Measurements from ENCODE around the gene ATP9B.
"Not testable (repeated sequence)": the region's sequence is repeated elsewhere in the genome, so short reads cannot be mapped to it uniquely, and the experiment has no call there.

Gene ATP9B

DNA sequence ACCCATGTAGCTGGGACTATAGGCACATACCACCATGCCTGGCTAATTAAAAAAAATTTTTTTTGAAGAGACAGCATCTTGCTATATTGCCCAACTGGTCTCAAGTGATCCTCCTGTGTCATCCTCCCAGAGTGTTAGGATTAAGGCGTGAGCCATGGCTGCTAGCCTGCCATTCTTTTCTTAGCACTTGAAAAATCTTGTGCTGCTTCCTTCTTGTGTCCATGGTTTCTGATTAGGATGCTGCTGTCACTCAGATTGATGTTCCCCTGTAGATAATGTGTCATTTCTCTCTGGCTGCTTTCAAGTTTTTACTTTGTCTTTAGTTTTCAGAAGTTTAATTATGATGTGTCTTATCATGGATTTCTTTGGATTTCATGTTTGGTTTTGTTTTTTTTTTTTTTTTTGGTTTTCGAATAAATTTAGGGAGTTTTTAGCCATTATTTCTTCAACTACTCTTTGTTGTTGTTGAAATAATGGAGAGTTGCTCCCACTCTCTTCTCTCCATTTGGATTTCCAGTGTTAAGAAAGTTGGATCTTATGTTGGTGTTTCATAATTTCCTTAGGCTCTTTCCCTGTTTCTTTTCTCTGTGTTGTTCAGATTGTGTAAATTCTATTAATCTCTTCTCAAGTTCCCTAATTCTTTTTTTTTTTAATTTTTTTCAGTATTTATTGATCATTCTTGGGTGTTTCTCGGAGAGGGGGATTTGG lies 2.5 kb downstream of the ATP9B start:
- no peak for DNase-seq (ENCODE audit: low spot score)

DNA sequence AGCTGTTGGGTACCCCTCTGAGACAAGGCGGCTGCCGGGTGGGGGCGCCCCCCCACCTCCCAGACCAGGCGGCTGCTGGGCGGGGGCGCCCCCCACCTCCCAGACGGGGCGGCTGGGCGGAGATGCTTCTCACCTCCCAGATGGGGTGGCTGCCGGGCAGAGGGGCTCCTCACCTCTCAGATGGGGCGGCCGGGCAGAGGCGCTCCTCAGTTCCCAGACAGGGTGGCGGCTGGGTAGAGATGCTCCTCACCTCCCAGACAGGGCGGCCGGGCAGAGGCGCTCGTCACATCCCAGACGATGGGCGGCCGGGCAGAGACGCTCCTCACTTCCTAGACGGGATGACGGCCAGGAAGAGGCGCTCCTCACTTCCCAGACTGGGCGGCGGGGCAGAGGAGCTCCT lies 3.5 kb downstream of the ATP9B start:
- not testable (repeated sequence) for DNase-seq (ENCODE audit: low spot score)

DNA sequence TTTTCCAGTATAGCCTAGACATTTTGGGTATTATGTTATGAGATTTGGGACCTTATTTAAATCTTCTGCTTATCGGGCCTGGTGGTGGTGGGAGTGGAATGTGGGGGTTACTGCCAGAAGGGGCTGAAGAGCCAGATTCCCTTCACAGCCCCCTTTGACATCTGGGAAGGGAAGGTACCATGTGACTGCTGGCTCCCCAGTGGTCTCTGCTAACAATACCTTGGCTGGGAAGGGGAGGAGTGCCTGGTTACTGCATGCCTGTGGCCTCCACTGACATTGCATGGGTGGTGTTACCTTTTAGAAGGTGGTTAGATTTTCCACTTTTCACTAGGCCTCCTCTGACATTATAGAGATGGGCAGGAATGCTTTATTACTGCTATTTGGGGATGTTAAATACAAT lies 8.0 kb downstream of the ATP9B start:
- no peak for DNase-seq (ENCODE audit: low spot score)

DNA sequence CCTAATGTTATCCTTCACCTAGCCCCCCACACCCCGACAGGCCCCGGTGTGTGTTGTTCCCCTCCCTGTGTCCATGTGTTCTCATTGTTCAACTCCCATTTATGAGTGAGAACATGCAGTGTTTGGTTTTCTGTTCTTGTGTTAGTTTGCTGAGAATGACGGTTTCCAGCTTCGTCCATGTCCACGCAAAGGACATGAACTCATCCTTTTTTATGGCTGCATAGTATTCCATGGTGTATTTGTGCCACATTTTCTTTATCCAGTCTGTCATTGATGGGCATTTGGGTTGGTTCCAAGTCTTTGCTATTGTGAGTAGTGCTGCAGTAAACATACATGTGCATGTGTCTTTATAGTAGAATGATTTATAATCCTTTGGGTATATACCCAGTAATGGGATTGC lies 9.6 kb downstream of the ATP9B start:
- DNase-seq (ENCODE audit: low spot score) = not testable (repeated sequence)

DNA sequence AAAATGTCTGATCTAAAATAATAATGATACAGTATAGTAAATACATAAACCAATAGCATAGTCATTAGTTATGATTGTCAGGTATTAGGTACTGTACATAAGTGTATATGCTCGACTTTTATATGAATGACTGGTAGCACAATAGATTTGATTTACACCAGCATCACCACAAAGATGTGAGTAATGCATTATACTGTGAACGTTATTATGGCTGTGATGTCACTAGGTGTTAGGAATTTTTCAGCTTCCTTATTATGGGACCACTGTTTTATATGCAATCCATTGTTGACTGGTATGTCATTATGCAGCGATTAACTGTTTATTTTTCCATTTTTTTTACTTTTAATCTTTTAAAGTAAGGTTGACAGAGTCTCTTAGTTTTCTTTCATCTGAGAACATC lies 23.7 kb downstream of the ATP9B start:
- no peak for DNase-seq (ENCODE audit: low spot score)

DNA sequence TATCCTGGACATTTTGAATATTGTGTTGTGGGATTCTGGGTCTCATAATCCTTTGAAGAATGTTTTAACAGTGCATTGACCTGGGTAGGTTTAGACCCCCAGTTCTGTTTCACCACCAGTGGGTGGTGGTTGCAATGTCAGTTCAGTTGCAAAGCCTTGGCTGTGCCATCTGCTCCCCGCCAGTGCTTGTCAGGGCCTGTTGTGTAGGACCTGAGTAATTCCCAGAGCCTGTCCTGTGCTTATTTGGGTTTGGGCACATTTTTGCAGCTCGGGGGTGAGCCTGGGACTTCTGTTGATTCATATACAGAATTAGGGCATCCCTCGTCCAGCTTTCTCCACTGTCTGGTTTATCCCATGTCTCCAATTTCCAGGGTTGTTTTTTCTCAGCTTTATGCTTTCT lies 24.8 kb downstream of the ATP9B start:
- no peak for DNase-seq (ENCODE audit: low spot score)

DNA sequence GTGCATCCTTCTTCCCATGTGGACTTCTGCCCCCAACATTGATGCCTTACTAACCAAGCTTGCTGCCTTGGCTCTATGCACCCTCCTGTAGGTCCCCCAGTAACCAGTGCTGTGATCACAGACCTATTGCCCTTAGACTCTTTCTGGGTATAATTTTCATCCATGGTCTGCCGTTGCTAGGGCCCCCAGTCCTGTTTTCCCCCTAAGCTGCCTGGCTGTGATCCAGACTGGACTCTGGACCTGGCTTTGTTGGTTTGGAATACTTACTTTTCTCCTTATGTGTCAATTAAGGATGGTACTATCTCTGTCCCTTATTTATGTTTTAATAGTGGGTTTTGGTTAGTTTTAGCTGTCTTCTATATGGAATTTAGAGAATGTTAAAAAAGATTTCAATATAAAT lies 26.0 kb downstream of the ATP9B start:
- DNase-seq (ENCODE audit: low spot score) = no peak

DNA sequence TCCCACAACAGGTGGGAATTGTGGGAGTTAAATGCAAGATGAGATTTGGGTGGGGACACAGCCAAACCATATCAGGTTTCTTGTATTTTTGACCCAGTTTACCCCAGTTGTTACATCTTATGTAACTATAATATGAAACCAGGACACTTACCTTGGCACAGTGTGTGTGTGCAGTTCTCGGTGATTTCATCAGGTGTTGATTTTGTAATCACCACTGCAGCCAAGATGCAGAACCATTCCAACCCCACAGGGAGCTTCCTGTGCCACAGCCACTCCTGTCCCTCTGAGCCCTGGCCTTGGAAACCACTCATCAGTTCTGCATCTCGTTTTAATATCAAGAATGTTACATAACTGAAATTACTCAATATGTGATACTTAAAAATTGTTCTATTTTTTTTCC lies 31.8 kb downstream of the ATP9B start:
- DNase-seq (ENCODE audit: low spot score) = no peak

DNA sequence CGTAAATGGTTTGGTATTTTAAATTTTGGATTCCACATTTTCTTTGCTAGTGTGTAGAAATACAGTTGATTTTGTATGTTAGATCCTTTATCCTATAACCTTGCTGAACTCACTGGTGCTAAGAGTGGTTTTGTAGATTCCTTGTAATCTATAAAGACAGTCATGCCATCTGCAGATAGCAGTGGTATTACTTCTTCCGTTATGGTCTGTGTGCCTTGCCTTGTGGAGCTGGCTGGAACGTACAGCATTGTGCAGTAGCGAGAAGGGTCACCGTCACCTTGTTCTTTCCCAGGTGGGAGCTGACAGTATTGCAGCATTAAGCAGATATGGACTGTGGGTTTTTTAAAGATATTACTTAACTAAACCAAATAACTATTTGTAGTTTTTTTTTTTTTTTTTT lies 33.7 kb downstream of the ATP9B start:
- no peak for DNase-seq (ENCODE audit: low spot score)

DNA sequence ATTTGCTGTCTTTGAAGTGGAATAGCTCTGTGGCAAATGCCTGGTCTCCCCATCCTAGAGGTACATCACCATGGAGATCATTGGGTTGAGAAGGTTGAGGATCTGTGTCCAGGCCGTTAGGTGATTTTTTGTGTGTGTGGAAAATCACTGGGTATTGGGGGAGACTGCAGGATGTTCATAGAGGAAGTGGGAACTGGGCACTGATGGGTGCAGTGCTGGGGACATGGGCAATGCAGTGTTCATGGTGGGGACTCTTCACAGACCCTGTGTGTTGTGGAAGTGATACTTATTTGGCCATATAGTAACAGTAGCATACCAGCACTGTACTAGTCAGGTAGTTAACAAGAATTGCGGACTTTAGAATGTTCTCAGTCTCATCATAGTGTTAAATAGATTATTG lies 34.9 kb downstream of the ATP9B start:
- no peak for DNase-seq (ENCODE audit: low spot score)

DNA sequence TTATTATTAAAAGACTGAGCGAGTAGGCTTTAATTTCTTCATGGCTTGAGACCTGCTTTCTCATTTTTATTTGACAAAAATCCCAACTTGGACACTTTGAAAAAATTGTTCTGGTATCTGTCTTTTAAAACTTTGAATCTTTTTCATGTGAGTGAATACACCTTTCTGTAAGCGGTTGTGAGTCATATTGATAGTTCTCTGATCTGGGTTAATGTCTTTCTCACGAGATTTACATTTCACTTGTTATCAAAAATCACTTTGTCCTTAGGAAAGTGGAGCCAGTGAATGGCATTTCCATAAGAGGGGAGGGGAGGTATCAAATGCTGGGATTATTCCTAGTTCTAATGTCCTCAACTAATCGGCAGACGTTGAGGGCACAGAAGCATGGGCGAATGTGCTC lies 36.3 kb downstream of the ATP9B start:
- no peak for DNase-seq (ENCODE audit: low spot score)

DNA sequence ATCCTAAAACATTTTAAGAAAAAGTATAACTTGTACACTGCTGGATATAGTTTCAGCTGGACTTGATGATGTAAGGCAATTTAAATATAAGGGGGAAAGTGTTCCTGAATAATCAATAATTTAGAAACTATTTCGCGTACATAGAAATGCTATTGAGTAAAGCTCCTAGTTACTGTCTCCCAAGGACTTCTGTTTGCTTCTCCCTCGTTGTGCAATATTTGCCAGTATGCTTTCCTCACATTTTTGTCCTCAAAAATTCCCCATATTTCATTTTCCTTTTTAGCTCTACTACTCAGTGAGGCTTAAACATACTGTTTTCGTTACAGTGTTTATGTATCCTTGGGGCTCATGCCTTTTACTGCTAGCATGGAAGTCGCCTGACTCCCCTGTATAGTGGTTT lies 36.9 kb downstream of the ATP9B start:
- no peak for DNase-seq (ENCODE audit: low spot score)

DNA sequence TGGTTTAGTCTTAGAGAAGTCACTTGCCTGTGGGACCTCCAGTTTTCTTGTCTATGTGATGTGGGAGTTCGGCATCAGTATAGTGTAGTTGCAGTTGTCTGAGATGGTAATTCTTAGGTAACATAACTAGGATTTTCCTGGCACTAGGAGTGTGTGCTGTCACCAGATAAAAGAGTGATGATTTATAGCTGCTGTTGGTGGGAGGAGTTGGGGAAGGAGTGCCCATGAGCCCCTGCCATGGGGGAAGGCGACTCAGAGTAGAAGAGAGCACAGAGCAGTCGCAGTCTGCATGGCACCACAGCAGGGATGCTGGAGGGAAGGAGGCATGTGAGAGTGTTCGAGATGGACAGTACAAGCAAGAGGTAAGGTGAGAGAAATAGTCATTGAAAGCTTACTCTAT lies 38.7 kb downstream of the ATP9B start:
- DNase-seq (ENCODE audit: low spot score) = no peak

DNA sequence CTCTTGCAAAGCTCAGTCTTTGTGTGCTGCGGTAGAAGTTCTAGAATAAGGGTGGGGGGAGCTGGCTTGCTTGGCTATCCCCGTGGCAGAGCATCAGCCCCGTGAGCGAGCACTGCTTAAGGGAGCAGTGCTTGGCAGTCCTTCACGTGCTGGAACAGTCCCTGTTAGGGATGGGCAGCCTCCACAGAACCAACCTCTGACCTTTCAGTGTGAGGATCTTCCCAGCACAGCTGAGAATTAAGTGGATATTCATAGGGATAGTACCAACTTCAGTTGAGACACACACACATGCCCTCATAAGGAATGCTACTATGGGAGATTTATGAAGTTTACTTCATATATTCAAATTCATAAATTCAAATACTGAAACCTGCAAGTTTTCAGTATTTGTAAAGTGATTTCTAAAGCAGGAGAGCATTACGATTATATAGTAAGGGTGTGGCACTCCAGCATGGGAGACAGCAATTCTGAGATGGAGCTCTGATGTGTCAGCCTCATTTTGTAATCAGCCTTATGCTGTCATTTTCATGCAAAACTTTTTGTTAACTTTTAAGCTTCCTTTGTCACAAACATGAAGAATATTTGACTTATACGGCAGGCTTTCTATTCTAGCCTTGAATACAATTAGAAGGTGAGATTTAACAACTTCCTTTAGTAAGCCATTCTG lies 39.5 kb downstream of the ATP9B start:
- DNase-seq (ENCODE audit: low spot score) = no peak

DNA sequence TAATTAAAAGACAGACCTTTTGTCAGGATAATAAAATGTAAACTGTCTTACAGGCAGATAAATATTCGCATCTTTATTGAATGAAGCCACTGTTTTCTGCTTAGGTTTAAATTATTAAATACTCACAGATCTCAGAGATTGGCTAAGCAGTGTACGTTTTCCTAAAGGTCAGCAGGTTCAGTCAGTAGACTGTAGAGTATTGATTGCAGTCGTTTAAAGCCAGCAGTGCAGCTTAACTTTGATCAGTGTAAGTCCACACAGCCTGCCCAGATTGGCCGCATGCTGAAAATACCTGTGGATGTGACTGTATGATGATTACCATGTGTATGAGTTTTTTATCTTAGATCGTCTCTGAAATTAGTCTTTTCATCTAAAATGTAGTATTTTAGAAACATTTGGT lies 42.3 kb downstream of the ATP9B start:
- DNase-seq (ENCODE audit: low spot score) = no peak

DNA sequence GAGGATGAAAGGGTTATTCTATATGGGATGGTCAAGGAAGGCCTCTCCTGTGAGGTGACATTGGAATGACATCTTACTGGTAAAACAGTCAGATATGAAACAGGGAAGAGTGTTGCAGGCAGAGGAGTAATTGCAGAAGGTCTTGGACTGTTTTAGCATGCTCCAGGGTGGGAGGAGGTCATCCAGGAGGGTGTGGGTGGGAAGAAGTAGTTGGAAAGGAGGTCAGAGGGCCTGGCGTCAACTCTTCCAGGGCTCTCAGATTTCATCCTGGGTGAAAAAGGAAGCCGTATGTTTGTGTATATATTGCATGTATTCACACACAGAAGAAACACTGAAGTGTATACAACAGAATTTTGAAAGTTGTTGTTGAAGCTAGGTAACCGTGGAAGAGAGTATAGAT lies 48.2 kb downstream of the ATP9B start:
- no peak for DNase-seq (ENCODE audit: low spot score)

DNA sequence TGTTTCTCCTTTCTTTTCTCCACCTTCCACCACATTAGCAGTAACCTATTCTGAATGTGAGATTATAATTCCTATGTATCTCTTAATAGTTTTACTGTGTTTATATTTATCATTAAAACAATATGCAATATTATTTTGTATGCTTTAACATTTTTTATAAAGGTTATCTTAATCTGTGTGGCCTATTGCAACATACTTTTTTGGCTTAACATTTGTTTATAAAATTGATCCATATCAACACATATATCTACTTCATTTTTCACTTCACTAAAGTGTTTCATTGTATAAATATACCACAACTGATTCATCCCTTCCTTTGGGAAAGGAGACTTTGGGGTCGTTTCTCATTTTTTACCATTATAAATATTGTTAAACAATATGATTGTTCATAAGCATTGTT lies 48.6 kb downstream of the ATP9B start:
- no peak for DNase-seq (ENCODE audit: low spot score)

DNA sequence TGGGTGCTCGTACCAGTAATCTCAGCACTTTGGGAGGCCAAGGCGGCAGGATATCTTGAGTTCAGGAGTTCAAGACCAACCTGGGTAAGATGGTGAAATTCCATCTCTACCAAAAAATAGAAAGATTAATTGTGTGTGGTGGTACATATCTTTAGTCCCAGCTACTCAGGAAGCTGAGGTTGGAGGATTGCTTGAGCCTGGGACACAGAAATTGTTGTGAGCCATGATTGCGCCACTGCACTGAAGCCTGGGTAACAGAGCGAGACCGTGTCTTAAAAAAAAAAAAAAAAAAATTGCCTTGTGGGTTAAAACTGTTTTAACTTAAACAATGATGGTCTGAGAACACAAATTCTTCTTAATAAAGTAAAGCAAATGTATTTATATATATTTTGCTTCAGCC lies 49.6 kb downstream of the ATP9B start:
- no peak for DNase-seq (ENCODE audit: low spot score)

DNA sequence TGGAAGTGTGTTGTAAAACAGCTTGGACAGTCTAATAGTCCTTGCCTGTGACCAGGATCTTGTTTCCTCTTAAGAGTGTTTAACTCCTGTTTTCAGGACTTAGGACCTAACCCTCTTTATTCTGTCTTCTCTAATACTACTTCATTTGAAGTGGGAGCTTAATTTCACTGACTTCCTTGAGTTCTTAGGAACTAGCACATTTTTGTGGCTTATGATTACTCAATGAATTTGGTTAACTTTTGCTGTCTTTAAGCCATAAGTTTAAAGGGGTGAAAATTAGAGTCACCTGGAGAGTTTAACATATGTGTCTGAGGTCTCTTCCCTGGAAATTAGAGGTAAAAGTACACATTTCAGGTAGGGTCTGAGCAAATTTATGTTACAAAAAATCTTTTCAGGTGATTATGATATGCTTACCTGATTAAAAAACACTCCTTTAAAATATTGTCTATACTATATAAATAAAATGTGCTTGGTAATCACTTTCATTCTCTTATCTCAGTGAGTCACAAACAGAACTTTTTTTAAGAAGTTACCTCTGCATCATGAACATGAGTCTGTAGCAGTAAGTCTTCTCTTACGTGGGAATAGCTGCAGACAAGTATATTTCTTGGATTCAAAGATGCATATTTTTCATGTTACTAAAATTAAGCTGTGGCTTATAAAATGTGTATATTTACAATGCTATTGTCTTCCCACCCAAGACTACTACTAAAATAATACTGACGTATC lies 52.7 kb downstream of the ATP9B start:
- no peak for DNase-seq (ENCODE audit: low spot score)

DNA sequence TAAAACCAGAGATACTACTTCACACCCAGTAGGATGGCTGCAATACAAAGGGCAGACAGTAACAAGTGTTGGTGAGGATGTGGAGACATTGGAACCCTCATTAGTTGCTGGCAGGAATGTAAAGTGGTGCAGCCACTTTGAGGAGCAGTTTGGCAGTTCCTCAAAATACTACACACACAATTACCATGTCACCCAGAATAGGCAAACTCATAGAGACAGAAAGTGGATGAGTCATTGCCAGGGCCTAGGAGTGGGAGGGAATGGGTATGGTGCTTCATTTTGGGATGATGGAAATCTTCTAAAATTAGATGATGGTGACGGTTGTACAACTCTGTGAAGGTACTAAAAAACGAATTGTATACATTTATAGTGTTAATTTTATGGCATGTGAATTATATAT lies 54.8 kb downstream of the ATP9B start:
- no peak for DNase-seq (ENCODE audit: low spot score)

DNA sequence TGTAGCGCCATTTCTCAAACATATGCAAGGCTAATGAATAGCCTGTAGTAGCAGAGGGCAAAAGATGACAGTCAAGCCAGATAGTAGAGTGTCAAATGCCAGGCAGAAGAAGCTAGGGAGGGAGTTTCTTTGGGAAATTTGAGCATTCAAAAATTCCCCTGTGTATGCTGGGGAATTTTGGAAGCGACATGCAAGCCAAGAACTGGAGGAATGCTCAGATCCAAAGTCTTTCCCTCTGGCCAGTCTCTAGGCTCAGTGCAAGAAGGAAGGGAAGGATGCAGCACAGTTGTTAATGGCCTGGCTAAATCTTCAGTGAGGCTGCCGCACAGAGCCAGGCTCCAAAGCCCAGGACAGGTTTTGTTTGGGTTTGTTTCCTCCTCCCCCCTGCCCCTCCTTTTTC lies 59.9 kb downstream of the ATP9B start:
- no peak for DNase-seq (ENCODE audit: low spot score)

DNA sequence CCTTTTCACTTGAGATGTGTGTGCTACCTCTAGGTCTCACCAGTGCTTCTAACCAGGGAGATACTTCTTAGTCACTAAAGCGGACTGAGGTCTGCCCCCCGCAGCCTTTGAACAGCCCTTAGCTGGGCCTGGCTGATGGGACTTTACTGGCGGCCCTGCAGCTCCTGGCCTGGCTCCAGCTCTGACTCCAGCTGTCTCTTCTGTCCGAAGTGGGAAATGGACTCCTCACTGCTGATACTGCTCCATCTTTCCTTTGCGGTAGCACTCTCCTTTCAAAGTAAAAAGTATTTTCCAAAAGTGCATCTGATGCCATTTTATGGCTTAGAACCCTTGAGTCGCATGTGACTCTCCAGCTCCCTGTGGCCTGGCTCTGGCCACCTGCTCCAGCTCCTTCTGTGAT lies 64.5 kb downstream of the ATP9B start:
- DNase-seq (ENCODE audit: low spot score) = no peak

DNA sequence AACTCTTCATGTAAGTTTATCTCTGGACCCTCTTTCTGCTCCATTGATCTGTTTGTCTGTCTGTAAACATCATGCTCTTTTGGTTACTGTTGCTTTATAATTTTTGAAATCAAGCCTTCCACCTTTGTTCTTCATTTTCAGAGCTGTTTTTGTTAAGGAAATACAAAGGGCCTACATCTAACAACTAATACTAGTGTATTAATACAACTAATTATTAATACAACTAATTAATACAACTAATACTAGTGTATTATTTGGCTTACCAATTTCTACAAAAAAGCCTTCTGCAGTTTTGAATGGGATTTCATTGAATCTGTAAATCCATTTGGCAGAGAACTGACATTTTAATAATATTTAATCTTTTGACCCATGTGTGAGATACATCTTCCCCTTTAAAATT lies 66.7 kb downstream of the ATP9B start:
- DNase-seq (ENCODE audit: low spot score) = no peak

DNA sequence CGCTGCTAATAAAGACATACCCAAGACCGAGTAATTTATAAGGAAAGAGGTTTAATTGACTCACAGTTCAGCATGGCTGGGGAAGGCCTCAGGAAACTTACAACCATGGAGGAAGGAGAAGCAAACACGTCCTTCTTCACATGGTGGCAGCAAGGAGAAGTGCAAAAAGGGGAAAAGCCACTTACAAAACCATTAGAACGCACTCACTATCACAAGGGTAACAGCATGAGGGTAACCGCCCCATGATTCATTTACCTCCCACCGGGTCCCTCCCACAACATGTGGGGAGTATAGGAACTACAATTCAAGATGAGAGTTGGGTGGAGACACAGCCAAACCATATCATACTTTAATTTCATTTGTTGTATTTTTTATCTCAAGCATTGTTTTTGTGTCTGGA lies 67.5 kb downstream of the ATP9B start:
- DNase-seq (ENCODE audit: low spot score) = no peak

Data from left forelimb (tissue), 1 donor.